Activated T-helper 1 cell treated with anti-CD3 and anti-CD28 coated beads, Interleukin-2, amount 50 U/mL, for 16 hours (primary cell): Measurements from ENCODE around the gene RPS26.
"Not testable (repeated sequence)": the region's sequence is repeated elsewhere in the genome, so short reads cannot be mapped to it uniquely, and the experiment has no call there.

Source experiments
- DNase-seq, 2 donors: peaks; one replicate each; pipeline ENCODE4 v3.0.0-alpha.2; 2020; ENCODE audit warnings: low read depth in 1 of 2, low spot score in 1 of 2

Gene RPS26

GRCh38 chr12:56041552-56042429 is at the start of gene RPS26:
TSS of gene RPS26 (plus strand) at chr12:56041918. CDS start at chr12:56042167, 249 bp downstream.
- DNase-seq, result peak; percentile 74 to 85

GRCh38 chr12:55993230-55993853 is 48.4 kb upstream of the RPS26 start:
- no peak for DNase-seq

- DNase-seq, result no peak
These were observed 46.4 kb upstream of the RPS26 start for GRCh38 chr12:55995366-55995765.

GRCh38 chr12:55996201-55996714 is 45.5 kb upstream of the RPS26 start:
- peak in 1 of 2 donors; percentile 39 for DNase-seq

- DNase-seq, result no peak
These were observed 44.8 kb upstream of the RPS26 start, which contains the start of gene SUOX for GRCh38 chr12:55996715-55997534. TSS of gene SUOX (plus strand) at chr12:55997276. CDS start at chr12:56002222, 4,946 bp downstream.

GRCh38 chr12:55997535-55997859 is 44.2 kb upstream of the RPS26 start:
- no peak for DNase-seq

GRCh38 chr12:55999522-55999921 is 42.2 kb upstream of the RPS26 start:
- not testable (repeated sequence) for DNase-seq

GRCh38 chr12:55999999-56000540 is 41.6 kb upstream of the RPS26 start:
- not testable (repeated sequence) for DNase-seq

- no peak for DNase-seq
These were observed 40.1 kb upstream of the RPS26 start for GRCh38 chr12:56001487-56002100.

- DNase-seq, result not testable (repeated sequence)
These were observed 38.3 kb upstream of the RPS26 start for GRCh38 chr12:56003376-56003775.

- DNase-seq, result no peak
These were observed 37.5 kb upstream of the RPS26 start for GRCh38 chr12:56004211-56004610.

- peak; percentile 52 to 59 for DNase-seq
These were observed 33.9 kb upstream of the RPS26 start for GRCh38 chr12:56007564-56008559.

- no peak for DNase-seq
These were observed 31.6 kb upstream of the RPS26 start for GRCh38 chr12:56010111-56010570.

GRCh38 chr12:56011509-56012090 is 30.1 kb upstream of the RPS26 start:
- no peak for DNase-seq

- DNase-seq, result no peak
These were observed 28.2 kb upstream of the RPS26 start for GRCh38 chr12:56013482-56013881.

- DNase-seq, result no peak
These were observed 27.5 kb upstream of the RPS26 start for GRCh38 chr12:56014205-56014604.

- DNase-seq, result no peak
These were observed 24.5 kb upstream of the RPS26 start for GRCh38 chr12:56017181-56017580.

GRCh38 chr12:56018356-56018755 is 23.4 kb upstream of the RPS26 start:
- DNase-seq, result no peak
